Activated CD4-positive, alpha-beta T cell treated with anti-CD3 and anti-CD28 coated beads for 36 hours (primary cell): ENCODE data around the gene UBXN1. TPM values are rescaled to one million over a fixed set of nuclear protein-coding genes. Genes with fewer than 3 reads are reported as not detected.
"Not testable (repeated sequence)": the region's sequence is repeated elsewhere in the genome, so short reads cannot be mapped to it uniquely, and the experiment has no call there.

ENCODE experiments used
- ATAC-seq: fragments of 200-7000 bp; cut with Tn5 transposase; one replicate; pipeline ENCODE4 v1.10.0; 2021; ENCODE audit warnings: mild to moderate bottlenecking, moderate library complexity
- CTCF ChIA-PET: fragments of 350-600 bp; sonication (Branson Sonifier 250); formaldehyde crosslinking; loops from one replicate; lab custom pipeline; 2021; ENCODE audit warnings: antibody characterized with exemption; lab: Charles Lee
- POLR2A ChIA-PET: fragments of 350-600 bp; sonication (Branson Sonifier 250); formaldehyde crosslinking; loops from one replicate; lab custom pipeline; 2021; ENCODE audit warnings: antibody characterized with exemption, inconsistent platforms; lab: Charles Lee
- DNase-seq: peaks from one replicate; pipeline ENCODE4 v3.0.0-alpha.2; 2020
- H3K27ac Mint-ChIP-seq: one replicate; pipeline ENCODE4 v1.8.0; 2021; ENCODE audit warnings: mixed read lengths
- H3K27me3 Mint-ChIP-seq: one replicate; pipeline ENCODE4 v1.8.0; 2021; ENCODE audit warnings: mixed read lengths
- H3K36me3 Mint-ChIP-seq: one replicate; pipeline ENCODE4 v1.8.0; 2021; ENCODE audit warnings: low read depth, mixed read lengths
- H3K4me1 Mint-ChIP-seq: one replicate; pipeline ENCODE4 v1.8.0; 2021; ENCODE audit warnings: mixed read lengths
- H3K4me3 Mint-ChIP-seq: one replicate; pipeline ENCODE4 v1.8.0; 2021; ENCODE audit warnings: mild to moderate bottlenecking, moderate library complexity, mixed read lengths
- H3K9me3 Mint-ChIP-seq: one replicate; pipeline ENCODE4 v1.8.0; 2021; ENCODE audit warnings: low read depth, mixed read lengths
- intact Hi-C, 2 experiments: fragments of 100-400 bp; cut with DNase I in 1 of 2; cut with micrococcal nuclease in 1 of 2; formaldehyde crosslinking; loops; one replicate each; pipeline versions ENCODE4 v1.14.2 to v1.15.1; 2022 to 2024; cut with DNase I, micrococcal nuclease
- total RNA-seq, 2 experiments: library from RNA; stranded (reverse); gene quantifications; one replicate each; pipeline ENCODE4 v1.2.3, GENCODE V29; 2021

Gene UBXN1
- total RNA-seq, 2 experiments from 2014 or later, result 95.6 to 119 TPM

GRCh38 chr11:62694455-62695167, 15.7 kb upstream of the UBXN1 start:
- Mint-ChIP-seq H3K4me3 (no peak overlapping the region), H3K9me3 (no peaks in the 10 kb centered on the region), H3K36me3 (peaks cover 17% of the 10 kb centered on the region), H3K4me1 (peaks cover 5% of the 10 kb centered on the region), H3K27ac (no peak overlapping the region), H3K27me3 (no peaks in the 10 kb centered on the region)
- intact Hi-C loops, result loop anchor here (1.0 to 10.0 kb wide), 7 partner anchors 101 to 683 kb away; partner anchors contain the start of gene TUT1 (in 1 of the 2)
- POLR2A ChIA-PET, result interaction anchor here (1.1 kb wide), 1 partner anchor 103 kb away, joined by 9 read pairs; the partner anchor contains the start of gene TUT1
- ATAC-seq, result peak; percentile 95
- peak; percentile 86 for DNase-seq
- CTCF ChIA-PET, result interaction anchor here (0.5 to 4.3 kb wide), 23 partner anchors 9 to 523 kb away, joined by 3 to 32 read pairs (median 3); partner anchors contain the start of genes C11orf98, CSKMT, LBHD1 and TUT1

- not testable (repeated sequence) for H3K9me3 Mint-ChIP-seq, H3K27ac Mint-ChIP-seq, H3K27me3 Mint-ChIP-seq, H3K4me1 Mint-ChIP-seq, DNase-seq, H3K4me3 Mint-ChIP-seq, ATAC-seq
- CTCF ChIA-PET, result interaction anchor here (0.7 to 4.3 kb wide), 15 partner anchors 8 to 522 kb away, joined by 3 to 32 read pairs (median 5); partner anchors contain the start of genes C11orf98, CSKMT, LBHD1 and TUT1
- intact Hi-C loops, result loop anchor here (1.0 to 10.0 kb wide), 7 partner anchors 100 to 684 kb away; partner anchors contain the start of gene TUT1 (in 1 of the 2)
- POLR2A ChIA-PET, result interaction anchor here (1.1 kb wide), 1 partner anchor 102 kb away, joined by 9 read pairs; the partner anchor contains the start of gene TUT1
- peaks cover 20% of the 10 kb centered on the region for H3K36me3 Mint-ChIP-seq
Observed at GRCh38 chr11:62693624-62694023, 14.8 kb upstream of the UBXN1 start.

GRCh38 chr11:62689421-62690183, 10.7 kb upstream of the UBXN1 start, which contains the start of gene LRRN4CL:
TSS of gene LRRN4CL (minus strand) at chr11:62689530. CDS start at chr11:62688508, 1,022 bp downstream.
- Mint-ChIP-seq H3K27ac (no peak within 1 kb of the TSS), H3K9me3 (no peaks in the 10 kb centered on the region), H3K36me3 (peaks cover 19% of the 10 kb centered on the region), H3K4me1 (peaks cover under 1% of the 10 kb centered on the region), H3K27me3 (peaks cover 11% of the 10 kb centered on the region), H3K4me3 (no peak within 1 kb of the TSS)
- ChIA-PET POLR2A (interaction anchor here (0.5 to 1.1 kb wide), 3 partner anchors 151 to 1743 kb away, joined by 3 to 4 read pairs (median 3); no protein-coding TSS in a partner anchor), CTCF (interaction anchor here (0.6 to 2.3 kb wide), 7 partner anchors 9 to 295 kb away, joined by 3 to 12 read pairs (median 3); no protein-coding TSS in a partner anchor)
- intact Hi-C loops, result loop anchor here (5.0 to 10.0 kb wide), 4 partner anchors 97 to 688 kb away; partner anchors contain the start of gene TUT1 (in 1 of the 2)
- DNase-seq (no peak), ATAC-seq (no peak)

GRCh38 chr11:62688491-62688890, 9.6 kb upstream of the UBXN1 start:
- Mint-ChIP-seq H3K4me1 (no peaks in the 10 kb centered on the region), H3K36me3 (peaks cover 16% of the 10 kb centered on the region), H3K4me3 (no peak overlapping the region), H3K9me3 (no peaks in the 10 kb centered on the region), H3K27me3 (peaks cover 11% of the 10 kb centered on the region), H3K27ac (no peak overlapping the region)
- intact Hi-C loops, result no loop called here
- ChIA-PET CTCF (interaction anchor here (0.7 to 1.0 kb wide), 2 partner anchors 31 to 294 kb away, joined by 3 read pairs; no protein-coding TSS in a partner anchor), POLR2A (interaction anchor here (0.6 to 1.1 kb wide), 3 partner anchors 130 to 171 kb away, joined by 3 to 4 read pairs (median 3); no protein-coding TSS in a partner anchor)
- ATAC-seq (no peak), DNase-seq (no peak)

- no peaks in the 10 kb centered on the region for H3K4me1 Mint-ChIP-seq
- H3K4me3 Mint-ChIP-seq, result no peak overlapping the region
- intact Hi-C loops, result no loop called here
- no peak overlapping the region for H3K27ac Mint-ChIP-seq
- no peaks in the 10 kb centered on the region for H3K9me3 Mint-ChIP-seq
- no peak for DNase-seq
- ChIA-PET CTCF (interaction anchor here (1.0 kb wide), 1 partner anchor 14 kb away, joined by 3 read pairs; no protein-coding TSS in a partner anchor), POLR2A (interaction anchor here (0.6 to 1.1 kb wide), 2 partner anchors 153 to 172 kb away, joined by 3 to 4 read pairs; no protein-coding TSS in a partner anchor)
- ATAC-seq, result no peak
- peaks cover 14% of the 10 kb centered on the region for H3K36me3 Mint-ChIP-seq
- H3K27me3 Mint-ChIP-seq, result peaks cover 11% of the 10 kb centered on the region
Observed at GRCh38 chr11:62687508-62688396, 8.9 kb upstream of the UBXN1 start.

- CTCF ChIA-PET, result interaction anchor here (1.1 to 3.0 kb wide), 2 partner anchors 13 to 303 kb away, joined by 3 to 32 read pairs; no protein-coding TSS in a partner anchor
- POLR2A ChIA-PET, result no interaction called here
Observed at GRCh38 chr11:62682518-62682917, 3.6 kb upstream of the UBXN1 start.

GRCh38 chr11:62680825-62681240, 2.0 kb upstream of the UBXN1 start:
- ChIA-PET POLR2A (interaction anchor here (0.6 to 2.0 kb wide), 7 partner anchors 10 to 106 kb away, joined by 3 to 19 read pairs (median 5); partner anchors contain the start of genes C11orf98, CSKMT, HNRNPUL2 and TMEM179B), CTCF (interaction anchor here (0.6 to 3.0 kb wide), 25 partner anchors 9 to 286 kb away, joined by 3 to 32 read pairs (median 4); partner anchors contain the start of genes BSCL2, GANAB, GNG3 and HNRNPUL2)
- peaks cover 11% of the 10 kb centered on the region for H3K36me3 Mint-ChIP-seq
- H3K4me1 Mint-ChIP-seq, result peaks cover 26% of the 10 kb centered on the region
- intact Hi-C loops, result no loop called here
- H3K27ac Mint-ChIP-seq, result peak overlapping the region; percentile 73
- H3K27me3 Mint-ChIP-seq, result no peaks in the 10 kb centered on the region
- no peaks in the 10 kb centered on the region for H3K9me3 Mint-ChIP-seq
- H3K4me3 Mint-ChIP-seq, result no peak overlapping the region
- DNase-seq (peak; percentile 60), ATAC-seq (peak; percentile 88)

More at GRCh38 chr11:62682518-62682917, 3.6 kb upstream of the UBXN1 start:
- Mint-ChIP-seq H3K36me3 (peaks cover 4% of the 10 kb centered on the region), H3K9me3 (no peaks in the 10 kb centered on the region), H3K27ac (no peak overlapping the region), H3K4me3 (no peak overlapping the region), H3K27me3 (peaks cover 5% of the 10 kb centered on the region), H3K4me1 (peaks cover 17% of the 10 kb centered on the region)
- intact Hi-C loops, result no loop called here
- ATAC-seq (no peak), DNase-seq (no peak)

- intact Hi-C loops, result loop anchor here in 1 of 2 experiments (2.0 kb wide), 2 partner anchors 78 to 202 kb away; partner anchors contain the start of genes MTA2 and SLC3A2
- ATAC-seq (no peak), DNase-seq (no peak)
- H3K36me3 Mint-ChIP-seq, result peaks cover 20% of the 10 kb centered on the region
- no peaks in the 10 kb centered on the region for H3K27me3 Mint-ChIP-seq
- ChIA-PET CTCF (interaction anchor here (1.0 kb wide), 1 partner anchor 14 kb away, joined by 3 read pairs; the partner anchor contains the start of genes C11orf98 and CSKMT), POLR2A (interaction anchor here (1.0 to 3.2 kb wide), 3 partner anchors 13 to 87 kb away, joined by 5 to 12 read pairs (median 5); partner anchors contain the start of genes C11orf98, CSKMT, TUT1 and ZBTB3)
- peak overlapping the region; percentile 82 for H3K4me3 Mint-ChIP-seq
- H3K4me1 Mint-ChIP-seq, result peaks cover 30% of the 10 kb centered on the region
- H3K9me3 Mint-ChIP-seq, result no peaks in the 10 kb centered on the region
- H3K27ac Mint-ChIP-seq, result peak overlapping the region; percentile 92
Observed at GRCh38 chr11:62678433-62678769, 472 bp downstream of the UBXN1 start.

- peak overlapping the region; percentile 82 for H3K4me3 Mint-ChIP-seq
- CTCF ChIA-PET, result no interaction called here
Observed at GRCh38 chr11:62677714-62678113, 1.2 kb downstream of the UBXN1 start.

More at GRCh38 chr11:62677714-62678113, 1.2 kb downstream of the UBXN1 start:
- no peaks in the 10 kb centered on the region for H3K9me3 Mint-ChIP-seq
- ATAC-seq, result no peak
- intact Hi-C loops, result loop anchor here in 1 of 2 experiments (2.0 kb wide), 2 partner anchors 77 to 203 kb away; partner anchors contain the start of genes MTA2 and SLC3A2
- POLR2A ChIA-PET, result interaction anchor here (0.9 to 3.2 kb wide), 3 partner anchors 76 to 179 kb away, joined by 3 to 12 read pairs (median 5); partner anchors contain the start of genes TUT1 and ZBTB3
- peak overlapping the region; percentile 68 for H3K27ac Mint-ChIP-seq
- peaks cover 36% of the 10 kb centered on the region for H3K4me1 Mint-ChIP-seq
- peaks cover 20% of the 10 kb centered on the region for H3K36me3 Mint-ChIP-seq
- no peaks in the 10 kb centered on the region for H3K27me3 Mint-ChIP-seq
- no peak for DNase-seq
